A673 (cell line): ENCODE data around the gene TM9SF2. TPM values are rescaled to one million over a fixed set of nuclear protein-coding genes. Genes with fewer than 3 reads are reported as not detected.

ENCODE experiments used
- BruUV-seq: library from RNA; stranded (reverse); fragments of 400-500 nt; replicated peaks from 2 replicates; lab custom pipeline; 2021; lab: Mats Ljungman, UMichigan
- CTCF ChIA-PET: fragments of 300-600 bp; sonication (Branson Sonifier 250); formaldehyde crosslinking; loops from one replicate; lab custom pipeline; 2022; ENCODE audit warnings: antibody characterized with exemption; lab: Charles Lee
- POLR2A ChIA-PET: fragments of 300-600 bp; sonication (Branson Sonifier 250); formaldehyde crosslinking; loops from one replicate; lab custom pipeline; 2022; ENCODE audit warnings: antibody characterized with exemption; ENCODE audit not compliant: low non-redundant PET; lab: Charles Lee
- DNase-seq: peaks from one replicate; pipeline ENCODE4 v3.0.0-alpha.2; 2015; ENCODE audit warnings: low spot score
- H3K27ac ChIP-seq: fragments of 200-600 bp; sonication (generic); 2 replicates; pipeline ENCODE4 v1.5.1; 2016; ENCODE audit warnings: mixed run types, low read depth, mild to moderate bottlenecking, mixed read lengths, antibody characterized with exemption, low read length; ENCODE audit not compliant: poor library complexity, severe bottlenecking
- H3K27me3 ChIP-seq: fragments of 200-600 bp; sonication (generic); replicated peaks from 2 replicates; pipeline ENCODE4 v1.6.1; 2017; ENCODE audit warnings: mixed run types, low read depth, mild to moderate bottlenecking, mixed read lengths, antibody characterized with exemption, low read length; ENCODE audit not compliant: insufficient read depth, poor library complexity
- H3K36me3 ChIP-seq: fragments of 200-600 bp; sonication (generic); 2 replicates; pipeline ENCODE4 v1.6.1; 2016; ENCODE audit warnings: mixed run types, mild to moderate bottlenecking, mixed read lengths, antibody characterized with exemption, low read length; ENCODE audit not compliant: insufficient read depth, poor library complexity, severe bottlenecking
- H3K4me1 ChIP-seq: fragments of 200-600 bp; sonication (generic); 2 replicates; pipeline ENCODE4 v1.6.1; 2017; ENCODE audit warnings: mixed run types, mild to moderate bottlenecking, mixed read lengths, antibody characterized with exemption, low read length; ENCODE audit not compliant: insufficient read depth, poor library complexity, severe bottlenecking
- H3K4me3 ChIP-seq: fragments of 200-600 bp; sonication (generic); 2 replicates; pipeline ENCODE4 v1.5.1; 2016; ENCODE audit warnings: low read depth, mixed run types, mild to moderate bottlenecking, mixed read lengths, low read length; ENCODE audit not compliant: poor library complexity, severe bottlenecking
- H3K9me3 ChIP-seq: fragments of 200-600 bp; sonication (generic); 2 replicates; pipeline ENCODE4 v1.6.1; 2016; ENCODE audit warnings: mixed run types, low read depth, mild to moderate bottlenecking, mixed read lengths, antibody characterized with exemption, low read length; ENCODE audit not compliant: poor library complexity, severe bottlenecking
- EZH2 ChIP-seq: fragments of 200-600 bp; sonication (generic); IDR thresholded peaks from 2 replicates; pipeline ENCODE4 v1.6.1; 2017; ENCODE audit warnings: borderline replicate concordance, low read depth, mild to moderate bottlenecking, mixed read lengths, antibody characterized with exemption, low read length; ENCODE audit not compliant: poor library complexity, severe bottlenecking
- intact Hi-C: fragments of 100-400 bp; cut with micrococcal nuclease; formaldehyde crosslinking; loops from one replicate; pipeline ENCODE4 v1.10.0; 2022; ENCODE audit not compliant: unreplicated experiment
- total RNA-seq: library from RNA; stranded (reverse); gene quantifications from 2 replicates; pipeline ENCODE4 v1.2.3, GENCODE V29; 2021
- TF ChIP-seq, protein P1 (sequence below): fragments of 300-800, 200-600 bp; sonication (generic); conservative IDR thresholded peaks from 2 replicates; pipeline ENCODE4 v1.5.1; 2017; ENCODE audit warnings: low read depth, mild to moderate bottlenecking, antibody characterized with exemption, low read length, moderate library complexity, mixed read lengths

Gene TM9SF2
- total RNA-seq, 1 experiment from 2014 or later = 96.3 TPM

- H3K27me3 ChIP-seq = no peaks in the 10 kb centered on the region
- H3K4me3 ChIP-seq = no peak overlapping the region
- H3K27ac ChIP-seq = no peak overlapping the region
- TF ChIP-seq, protein P1, sequence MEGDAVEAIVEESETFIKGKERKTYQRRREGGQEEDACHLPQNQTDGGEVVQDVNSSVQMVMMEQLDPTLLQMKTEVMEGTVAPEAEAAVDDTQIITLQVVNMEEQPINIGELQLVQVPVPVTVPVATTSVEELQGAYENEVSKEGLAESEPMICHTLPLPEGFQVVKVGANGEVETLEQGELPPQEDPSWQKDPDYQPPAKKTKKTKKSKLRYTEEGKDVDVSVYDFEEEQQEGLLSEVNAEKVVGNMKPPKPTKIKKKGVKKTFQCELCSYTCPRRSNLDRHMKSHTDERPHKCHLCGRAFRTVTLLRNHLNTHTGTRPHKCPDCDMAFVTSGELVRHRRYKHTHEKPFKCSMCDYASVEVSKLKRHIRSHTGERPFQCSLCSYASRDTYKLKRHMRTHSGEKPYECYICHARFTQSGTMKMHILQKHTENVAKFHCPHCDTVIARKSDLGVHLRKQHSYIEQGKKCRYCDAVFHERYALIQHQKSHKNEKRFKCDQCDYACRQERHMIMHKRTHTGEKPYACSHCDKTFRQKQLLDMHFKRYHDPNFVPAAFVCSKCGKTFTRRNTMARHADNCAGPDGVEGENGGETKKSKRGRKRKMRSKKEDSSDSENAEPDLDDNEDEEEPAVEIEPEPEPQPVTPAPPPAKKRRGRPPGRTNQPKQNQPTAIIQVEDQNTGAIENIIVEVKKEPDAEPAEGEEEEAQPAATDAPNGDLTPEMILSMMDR = no peak
- no peak for TF ChIP-seq EZH2
- intact Hi-C loops = no loop called here
- H3K4me1 ChIP-seq = no peaks in the 10 kb centered on the region
- no TSS peak for BruUV-seq
- ChIA-PET POLR2A (no interaction called here), CTCF (no interaction called here)
- H3K36me3 ChIP-seq = peaks cover 13% of the 10 kb centered on the region
- no peak for DNase-seq
- H3K9me3 ChIP-seq = no peaks in the 10 kb centered on the region
Observed at GRCh38 chr13:99563404-99563803, 62.1 kb downstream of the TM9SF2 start.

GRCh38 chr13:99564386-99564785, 63.1 kb downstream of the TM9SF2 start:
- H3K4me3 ChIP-seq = no peak overlapping the region
- ChIA-PET CTCF (no interaction called here), POLR2A (interaction anchor here (0.5 kb wide), 1 partner anchor 318 kb away, joined by 3 read pairs; no protein-coding TSS in a partner anchor)
- TF ChIP-seq, protein P1 = no peak
- TF ChIP-seq EZH2 = no peak
- intact Hi-C loops = no loop called here
- no peaks in the 10 kb centered on the region for H3K9me3 ChIP-seq
- peaks cover 13% of the 10 kb centered on the region for H3K36me3 ChIP-seq
- no peak for DNase-seq
- BruUV-seq = no TSS peak
- no peak overlapping the region for H3K27ac ChIP-seq
- H3K4me1 ChIP-seq = no peaks in the 10 kb centered on the region
- H3K27me3 ChIP-seq = no peaks in the 10 kb centered on the region

GRCh38 chr13:99565478-99566124, 64.3 kb downstream of the TM9SF2 start:
- no peak for TF ChIP-seq EZH2
- TF ChIP-seq, protein P1 = no peak
- no peak overlapping the region for H3K27ac ChIP-seq
- intact Hi-C loops = no loop called here
- H3K9me3 ChIP-seq = no peaks in the 10 kb centered on the region
- H3K27me3 ChIP-seq = no peaks in the 10 kb centered on the region
- H3K4me1 ChIP-seq = no peaks in the 10 kb centered on the region
- DNase-seq = no peak
- no peak overlapping the region for H3K4me3 ChIP-seq
- ChIA-PET POLR2A (no interaction called here), CTCF (no interaction called here)
- BruUV-seq = no TSS peak
- H3K36me3 ChIP-seq = peaks cover 13% of the 10 kb centered on the region
